SU-DHL-6 (cell line): ENCODE measurements around the gene B4GALT1.

Experiments
- CTCF ChIP-seq: fragments of 200-600 bp; sonication (generic); IDR thresholded peaks from one replicate; pipeline ENCODE4 v1.5.1; 2017; ENCODE audit warnings: antibody characterized with exemption, mild to moderate bottlenecking, low read length, moderate library complexity; ENCODE audit not compliant: insufficient read depth, poor library complexity, severe bottlenecking
- EZH2phosphoT487 ChIP-seq: fragments of 200-600 bp; sonication (generic), shearing (Covaris generic); conservative IDR thresholded peaks from 2 replicates; pipeline ENCODE4 v1.6.1; 2018; ENCODE audit warnings: mild to moderate bottlenecking, antibody characterized with exemption, low read length, moderate library complexity, mixed read lengths

DNA sequence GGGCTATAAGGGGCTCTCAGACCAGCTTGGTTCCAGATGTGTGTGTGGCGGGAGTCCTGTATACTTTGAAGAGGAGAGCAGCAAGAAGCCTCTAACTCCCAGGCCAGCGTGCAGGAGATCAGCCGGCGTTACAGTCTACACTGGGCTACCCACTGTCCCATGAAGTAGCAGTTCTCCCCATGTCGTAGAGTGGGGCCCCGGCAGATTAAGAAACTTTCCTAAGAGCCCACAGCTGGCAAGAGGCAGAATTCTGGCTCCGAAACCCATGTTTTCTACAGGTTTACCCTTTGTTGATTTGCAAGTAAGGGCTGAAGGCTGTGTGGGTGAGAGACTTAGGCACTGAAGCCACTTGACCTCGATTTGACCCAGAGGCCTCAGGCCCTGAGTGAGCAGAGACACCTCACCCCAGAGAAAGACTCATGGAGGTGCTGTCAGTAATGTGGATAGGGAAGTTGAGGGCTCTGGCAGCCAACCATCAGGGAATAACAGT, 881 bp upstream of the B4GALT1 start:
- no peak for TF ChIP-seq CTCF
- TF ChIP-seq EZH2phosphoT487: no peak
